Measurements from ENCODE around the gene SLC25A13. TPM values are rescaled to one million over a fixed set of nuclear protein-coding genes. Genes with fewer than 3 reads are reported as not detected.

SLC25A13 gene
- total RNA-seq, 1 experiment from 2014 or later = 71.7 TPM

GRCh38 chr7:96253964-96254363 is 67.9 kb downstream of the SLC25A13 start:
- H3K23me2 ChIP-seq (ENCODE audit: insufficient read length, low read depth, low read length, poor library complexity, severe bottlenecking) = no peaks in the 10 kb centered on the region
- Mint-ChIP-seq H3K27ac (no peak overlapping the region), H3K27me3 (ENCODE audit: low read depth) (no peaks in the 10 kb centered on the region), H3K4me1 (peaks cover 7 to 10% of the 10 kb centered on the region in 2 experiments; a peak in 2 of 4 replicates), H3K36me3 (ENCODE audit: insufficient read depth in 1 of 3, low read depth in 3 of 3) (peaks cover 5 to 16% (median 10%) of the 10 kb centered on the region in 3 experiments; a peak in 6 of 7 replicates), H3K9me3 (peaks cover 11 to 13% of the 10 kb centered on the region in 2 experiments; a peak in 4 of 5 replicates), H3K4me3 (no peak overlapping the region)
- no CpG with 5 or more reads among the region's 3 CpGs for WGBS (ENCODE audit: extremely low coverage, insufficient read length, low lambda C conversion rate)
- no peaks in the 10 kb centered on the region for H3K27me3 ChIP-seq (ENCODE audit: insufficient read depth, low read length)
- no peak overlapping the region for H4K91ac ChIP-seq (ENCODE audit: insufficient read length, low read depth, low read length)
- no peak overlapping the region for H3K4me2 ChIP-seq (ENCODE audit: insufficient read depth, insufficient read length, low read length)
- H2BK120ac ChIP-seq (ENCODE audit: low read depth, low read length, poor library complexity, severe bottlenecking) = no peak overlapping the region
- no peaks in the 10 kb centered on the region for H3K79me1 ChIP-seq (ENCODE audit: insufficient read depth, low read depth, low read length, poor library complexity, severe bottlenecking)
- no peak overlapping the region for H2BK20ac ChIP-seq (ENCODE audit: low read depth, low read length, poor library complexity, severe bottlenecking)
- no peak overlapping the region for H2AFZ ChIP-seq (ENCODE audit: low read length)
- no peak overlapping the region for H4K5ac ChIP-seq (ENCODE audit: insufficient read length, low read depth, low read length)
- no peak overlapping the region for H2BK15ac ChIP-seq (ENCODE audit: low read depth, low read length)
- no peak overlapping the region for H2BK5ac ChIP-seq (ENCODE audit: insufficient read length, low read length)
- no peak overlapping the region for H3T11ph ChIP-seq (ENCODE audit: low read length)
- TF ChIP-seq CTCF (conservative IDR thresholded peaks at IDR 0.05) = no peak
- H3K14ac ChIP-seq (ENCODE audit: insufficient read depth, low read length) = no peak overlapping the region
- H3K79me2 ChIP-seq (ENCODE audit: insufficient read depth, low read length) = no peaks in the 10 kb centered on the region; the same call in 1 of the 2 replicates
- no peak overlapping the region for H3K56ac ChIP-seq (ENCODE audit: insufficient read length, low read depth, low read length)
- no peak overlapping the region for H3K18ac ChIP-seq (ENCODE audit: insufficient read length, low read depth, low read length)
- no peaks in the 10 kb centered on the region for H4K20me1 ChIP-seq (ENCODE audit: control insufficient read depth, insufficient read depth, insufficient read length)
- no peak for DNase-seq
- H3K9ac ChIP-seq (ENCODE audit: extremely low read depth, insufficient read length, low read length) = peak overlapping the region; percentile 37
- H2BK12ac ChIP-seq (ENCODE audit: insufficient read length, low read depth, low read length) = no peak overlapping the region
- H4K8ac ChIP-seq (replicated peaks; ENCODE audit: insufficient read length, low read depth, low read length) = no peak overlapping the region
- H2AK5ac ChIP-seq (ENCODE audit: insufficient read length, low read length) = no peak overlapping the region
- H3K27ac ChIP-seq (ENCODE audit: insufficient read length, low read depth, low read length) = no peak overlapping the region
- H3K4ac ChIP-seq (ENCODE audit: low read depth, low read length) = no peak overlapping the region
- no peaks in the 10 kb centered on the region for H3K9me3 ChIP-seq (ENCODE audit: control insufficient read depth, low read depth, low read length)
- peak overlapping the region; percentile 91 for H3K23ac ChIP-seq (ENCODE audit: insufficient read length, low read depth, low read length)
- no peaks in the 10 kb centered on the region; the same call in 1 of the 2 replicates for H3K4me1 ChIP-seq (ENCODE audit: insufficient read depth, low read length)

Data from H9 (cell line).